ENCODE measurements around the gene KIF26B.

Gene KIF26B

GRCh38 chr1:245154429-245155271 lies at the start of gene KIF26B:
KIF26B (plus strand) TSS chr1:245154985; CDS start chr1:245155425, 440 bp downstream.
- no peak within 1 kb of the TSS for H3K4me3 ChIP-seq (ENCODE audit: insufficient read depth, low read length, poor library complexity, severe bottlenecking)
- no peaks in the 10 kb centered on the region for H3K27me3 ChIP-seq (ENCODE audit: low read length)
- H3K9me2 ChIP-seq (replicated peaks; ENCODE audit: insufficient read depth, low read length), result no peaks in the 10 kb centered on the region
- TF ChIP-seq CTCF (IDR thresholded peaks at IDR 0.05; ENCODE audit: insufficient read depth, low read length, poor library complexity, severe bottlenecking), result no peak
- TF ChIP-seq EZH2phosphoT487 (conservative IDR thresholded peaks at IDR 0.05; ENCODE audit: low read length), result no peak
- no peaks in the 10 kb centered on the region for H3K36me3 ChIP-seq (ENCODE audit: low read length)
- no peaks in the 10 kb centered on the region for H4K20me1 ChIP-seq (ENCODE audit: low read depth, low read length)
- H3K9me3 ChIP-seq (ENCODE audit: insufficient read depth, low read length), result no peaks in the 10 kb centered on the region
- no peak within 1 kb of the TSS for H3K4me2 ChIP-seq (ENCODE audit: low read depth, low read length, poor library complexity, severe bottlenecking)
- no peak within 1 kb of the TSS for H3K27ac ChIP-seq (ENCODE audit: low read depth, low read length)
- H2AFZ ChIP-seq (ENCODE audit: low read depth, low read length, severe bottlenecking), result no peak within 1 kb of the TSS
- H3K79me2 ChIP-seq (ENCODE audit: insufficient read depth, low read length), result no peaks in the 10 kb centered on the region
- no peaks in the 10 kb centered on the region for H3F3A ChIP-seq (ENCODE audit: insufficient read depth)
- H3K9ac ChIP-seq (ENCODE audit: low read length), result no peak within 1 kb of the TSS

DNA sequence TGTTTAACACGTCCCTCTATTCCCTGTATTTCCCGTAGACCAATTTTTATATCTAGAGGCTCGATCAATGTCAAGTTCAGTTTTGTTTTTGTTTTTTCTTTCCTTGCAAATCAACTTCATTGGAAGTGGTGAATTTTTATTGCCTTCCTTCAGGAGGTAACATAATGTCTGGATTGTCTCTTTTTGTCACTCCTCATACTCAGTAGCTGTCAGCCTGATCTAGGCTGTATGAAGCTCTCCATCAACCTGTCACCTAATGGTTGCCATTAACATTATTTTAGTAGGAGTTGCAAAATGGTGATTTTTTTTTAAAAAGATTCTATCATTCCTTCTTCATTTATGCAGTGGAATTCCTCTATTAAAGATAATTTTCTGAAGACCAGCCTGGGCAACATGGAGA lies 49.7 kb upstream of the KIF26B start:
- no peaks in the 10 kb centered on the region for H3K36me3 ChIP-seq (ENCODE audit: low read length)
- no peaks in the 10 kb centered on the region for H3K9me3 ChIP-seq (ENCODE audit: insufficient read depth, low read length)
- no peak overlapping the region for H3K27ac ChIP-seq (ENCODE audit: low read depth, low read length)
- no peaks in the 10 kb centered on the region for H3F3A ChIP-seq (ENCODE audit: insufficient read depth)
- H3K79me2 ChIP-seq (ENCODE audit: insufficient read depth, low read length), result no peaks in the 10 kb centered on the region
- H2AFZ ChIP-seq (ENCODE audit: low read depth, low read length, severe bottlenecking), result no peak overlapping the region
- H3K4me2 ChIP-seq (ENCODE audit: low read depth, low read length, poor library complexity, severe bottlenecking), result no peak overlapping the region
- H3K9ac ChIP-seq (ENCODE audit: low read length), result no peak overlapping the region
- no peaks in the 10 kb centered on the region for H4K20me1 ChIP-seq (ENCODE audit: low read depth, low read length)
- no peaks in the 10 kb centered on the region for H3K27me3 ChIP-seq (ENCODE audit: low read length)
- H3K4me3 ChIP-seq (ENCODE audit: insufficient read depth, low read length, poor library complexity, severe bottlenecking), result no peak overlapping the region
- no peaks in the 10 kb centered on the region for H3K9me2 ChIP-seq (replicated peaks; ENCODE audit: insufficient read depth, low read length)
- TF ChIP-seq EZH2phosphoT487 (conservative IDR thresholded peaks at IDR 0.05; ENCODE audit: low read length) (no peak), CTCF (IDR thresholded peaks at IDR 0.05; ENCODE audit: insufficient read depth, low read length, poor library complexity, severe bottlenecking) (no peak)

DNA sequence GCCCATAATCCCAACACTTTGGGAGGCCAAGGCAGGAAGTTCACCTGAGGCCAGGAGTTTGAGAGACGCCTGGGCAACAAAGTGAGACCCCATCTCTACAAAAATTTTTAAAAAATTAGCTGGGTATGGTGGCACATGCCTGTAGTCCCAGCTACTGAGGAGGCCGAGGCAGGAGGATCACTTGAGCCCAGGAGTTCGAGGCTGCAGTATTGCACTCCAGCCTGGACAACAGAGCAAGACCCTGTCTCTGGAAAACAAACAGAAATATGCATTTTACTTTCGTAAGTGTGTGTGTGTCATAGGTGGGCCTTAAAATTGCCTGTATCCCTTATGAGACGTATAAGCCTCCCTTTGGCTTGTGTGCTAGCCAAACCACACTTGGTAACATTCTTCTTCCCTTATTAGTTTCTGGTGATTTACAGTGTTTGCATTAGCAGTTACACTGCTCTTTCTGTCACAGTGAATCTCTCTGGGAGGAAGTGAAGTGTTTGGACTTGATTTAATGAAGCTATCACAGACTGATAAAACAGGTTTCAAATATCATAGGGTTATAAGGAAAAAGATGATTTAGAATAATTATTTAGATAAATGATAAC lies 48.9 kb upstream of the KIF26B start:
- Histone ChIP-seq H3F3A (ENCODE audit: insufficient read depth) (no peaks in the 10 kb centered on the region), H3K27me3 (ENCODE audit: low read length) (no peaks in the 10 kb centered on the region), H3K9me3 (ENCODE audit: insufficient read depth, low read length) (no peaks in the 10 kb centered on the region), H3K4me3 (ENCODE audit: insufficient read depth, low read length, poor library complexity, severe bottlenecking) (no peak overlapping the region), H3K9me2 (replicated peaks; ENCODE audit: insufficient read depth, low read length) (no peaks in the 10 kb centered on the region), H3K79me2 (ENCODE audit: insufficient read depth, low read length) (no peaks in the 10 kb centered on the region), H4K20me1 (ENCODE audit: low read depth, low read length) (no peaks in the 10 kb centered on the region), H3K36me3 (ENCODE audit: low read length) (no peaks in the 10 kb centered on the region), H3K27ac (ENCODE audit: low read depth, low read length) (no peak overlapping the region), H3K4me2 (ENCODE audit: low read depth, low read length, poor library complexity, severe bottlenecking) (no peak overlapping the region), H2AFZ (ENCODE audit: low read depth, low read length, severe bottlenecking) (no peak overlapping the region), H3K9ac (ENCODE audit: low read length) (no peak overlapping the region)
- no peak for TF ChIP-seq EZH2phosphoT487 (conservative IDR thresholded peaks at IDR 0.05; ENCODE audit: low read length)
- no peak for TF ChIP-seq CTCF (IDR thresholded peaks at IDR 0.05; ENCODE audit: insufficient read depth, low read length, poor library complexity, severe bottlenecking)

All from SU-DHL-6 (cell line).